Measurements from ENCODE around the gene HELZ. TPM values are rescaled to one million over a fixed set of nuclear protein-coding genes. Genes with fewer than 3 reads are reported as not detected.

HELZ gene
- total RNA-seq, 1 experiment from 2014 or later: 40.5 TPM

DNA sequence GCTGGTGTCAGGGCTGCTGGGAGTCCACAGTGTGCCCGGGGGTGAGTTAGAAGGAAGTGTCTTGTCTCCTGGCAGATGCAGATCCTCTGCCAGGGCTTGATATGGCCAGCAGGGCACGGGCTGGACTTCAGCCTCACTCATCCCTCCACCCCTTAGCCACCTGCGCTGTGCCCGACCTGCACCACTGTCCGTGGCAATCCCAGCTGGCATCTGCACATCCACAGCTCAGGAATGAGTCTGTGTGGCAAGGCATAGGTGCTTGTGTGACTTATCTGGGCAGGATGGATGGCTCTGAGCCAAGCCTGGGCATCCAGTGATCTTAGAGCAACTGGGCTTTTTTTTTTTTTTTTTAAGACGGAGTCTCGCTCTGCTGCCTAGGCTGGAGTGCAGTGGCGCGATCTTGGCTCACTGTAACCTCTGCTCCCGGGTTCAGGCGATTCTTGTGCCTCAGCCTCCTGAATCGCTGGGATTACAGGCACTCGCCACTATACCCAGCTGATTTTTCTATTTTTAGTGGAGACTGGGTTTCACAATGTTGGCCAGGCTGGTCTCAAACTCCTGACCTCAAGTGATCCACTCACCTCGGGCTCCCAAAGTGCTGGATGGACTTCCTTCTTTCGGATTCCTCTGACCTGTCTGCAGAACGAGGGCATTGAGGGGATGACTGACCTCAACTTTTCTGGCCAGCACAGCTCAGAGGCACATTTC lies 223.1 kb downstream of the HELZ start:
- no peaks in the 10 kb centered on the region for H3K27me3 ChIP-seq (ENCODE audit: insufficient read depth, low read length)
- no peak overlapping the region for H3K9ac ChIP-seq (ENCODE audit: low read length)
- no peak overlapping the region for H3K4me3 ChIP-seq (replicated peaks in 1 of 2; ENCODE audit: low read depth in 1 of 2, low read length in 2 of 2)
- ATAC-seq (no peak; the same call in 1 of the 2 replicates), DNase-seq (ENCODE audit: low read depth, low spot score) (no peak)
- H3K9me2 ChIP-seq (ENCODE audit: insufficient read depth): no peaks in the 10 kb centered on the region
- no peaks in the 10 kb centered on the region for H3K36me3 ChIP-seq (ENCODE audit: control insufficient read depth in 1 of 2, insufficient read depth in 2 of 2, low read length in 2 of 2)
- ChIA-PET CTCF (no interaction called here), POLR2A (no interaction called here), RAD21 (ENCODE audit: low non-redundant PET in 1 of 2, low total read pairs in 2 of 2, uncharacterized antibody in 2 of 2, unreplicated experiment in 2 of 2) (no interaction called here)
- H3K4me2 ChIP-seq (ENCODE audit: low read length): 0 out of 2 replicates have a peak overlapping the region, but pooled peaks have one; percentile 17
- intact Hi-C loops (cut with micrococcal nuclease): no loop called here
- no peaks in the 10 kb centered on the region for H3K79me2 ChIP-seq (ENCODE audit: insufficient read depth, low read length)
- H3K27ac ChIP-seq (ENCODE audit: low read depth, low read length): no peak overlapping the region
- peaks cover 0 to 8% of the 10 kb centered on the region in 2 experiments; a peak in 2 of 4 replicates for H3K4me1 ChIP-seq (ENCODE audit: control insufficient read depth in 1 of 2, insufficient read depth in 2 of 2, low read length in 2 of 2)
- H4K20me1 ChIP-seq (ENCODE audit: insufficient read depth): no peaks in the 10 kb centered on the region
- no TSS peak for BruUV-seq (replicated peaks)
- no peak overlapping the region for H2AFZ ChIP-seq (ENCODE audit: low read depth, low read length, poor library complexity, severe bottlenecking)
- H3K9me3 ChIP-seq (ENCODE audit: control insufficient read depth in 1 of 2, insufficient read depth in 1 of 2, low read depth in 1 of 2, low read length in 2 of 2): no peaks in the 10 kb centered on the region
- TF ChIP-seq EGR1 (IDR thresholded peaks at IDR 0.05; ENCODE audit: low read depth) (no peak), SIN3A (IDR thresholded peaks at IDR 0.05; ENCODE audit: low read depth) (no peak), CBX3 (IDR thresholded peaks at IDR 0.05; ENCODE audit: low read depth) (no peak), ZFX (IDR thresholded peaks at IDR 0.05) (no peak), EZH2phosphoT487 (IDR thresholded peaks at IDR 0.05; ENCODE audit: borderline replicate concordance) (no peak), POLR2AphosphoS5 (IDR thresholded peaks at IDR 0.05; ENCODE audit: low read depth, low read length) (no peak), RAD21 (IDR thresholded peaks at IDR 0.05; ENCODE audit: low read depth) (no peak), FOSL1 (IDR thresholded peaks at IDR 0.05; ENCODE audit: low read depth) (no peak), SRF (IDR thresholded peaks at IDR 0.05; ENCODE audit: low read depth) (no peak), POLR2A (IDR thresholded peaks at IDR 0.05; ENCODE audit: borderline replicate concordance, extremely low read depth, insufficient read depth, insufficient read length) (no peak)
- TF ChIP-seq, protein P1, sequence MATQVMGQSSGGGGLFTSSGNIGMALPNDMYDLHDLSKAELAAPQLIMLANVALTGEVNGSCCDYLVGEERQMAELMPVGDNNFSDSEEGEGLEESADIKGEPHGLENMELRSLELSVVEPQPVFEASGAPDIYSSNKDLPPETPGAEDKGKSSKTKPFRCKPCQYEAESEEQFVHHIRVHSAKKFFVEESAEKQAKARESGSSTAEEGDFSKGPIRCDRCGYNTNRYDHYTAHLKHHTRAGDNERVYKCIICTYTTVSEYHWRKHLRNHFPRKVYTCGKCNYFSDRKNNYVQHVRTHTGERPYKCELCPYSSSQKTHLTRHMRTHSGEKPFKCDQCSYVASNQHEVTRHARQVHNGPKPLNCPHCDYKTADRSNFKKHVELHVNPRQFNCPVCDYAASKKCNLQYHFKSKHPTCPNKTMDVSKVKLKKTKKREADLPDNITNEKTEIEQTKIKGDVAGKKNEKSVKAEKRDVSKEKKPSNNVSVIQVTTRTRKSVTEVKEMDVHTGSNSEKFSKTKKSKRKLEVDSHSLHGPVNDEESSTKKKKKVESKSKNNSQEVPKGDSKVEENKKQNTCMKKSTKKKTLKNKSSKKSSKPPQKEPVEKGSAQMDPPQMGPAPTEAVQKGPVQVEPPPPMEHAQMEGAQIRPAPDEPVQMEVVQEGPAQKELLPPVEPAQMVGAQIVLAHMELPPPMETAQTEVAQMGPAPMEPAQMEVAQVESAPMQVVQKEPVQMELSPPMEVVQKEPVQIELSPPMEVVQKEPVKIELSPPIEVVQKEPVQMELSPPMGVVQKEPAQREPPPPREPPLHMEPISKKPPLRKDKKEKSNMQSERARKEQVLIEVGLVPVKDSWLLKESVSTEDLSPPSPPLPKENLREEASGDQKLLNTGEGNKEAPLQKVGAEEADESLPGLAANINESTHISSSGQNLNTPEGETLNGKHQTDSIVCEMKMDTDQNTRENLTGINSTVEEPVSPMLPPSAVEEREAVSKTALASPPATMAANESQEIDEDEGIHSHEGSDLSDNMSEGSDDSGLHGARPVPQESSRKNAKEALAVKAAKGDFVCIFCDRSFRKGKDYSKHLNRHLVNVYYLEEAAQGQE (IDR thresholded peaks at IDR 0.05; ENCODE audit: low read depth): no peak
- TF ChIP-seq, protein P2, sequence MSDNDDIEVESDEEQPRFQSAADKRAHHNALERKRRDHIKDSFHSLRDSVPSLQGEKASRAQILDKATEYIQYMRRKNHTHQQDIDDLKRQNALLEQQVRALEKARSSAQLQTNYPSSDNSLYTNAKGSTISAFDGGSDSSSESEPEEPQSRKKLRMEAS (IDR thresholded peaks at IDR 0.05): no peak
